WERI-Rb-1 (cell line): Measurements from ENCODE around the gene C2orf80.
"Not testable (repeated sequence)": the region's sequence is repeated elsewhere in the genome, so short reads cannot be mapped to it uniquely, and the experiment has no call there.

Source experiments
- DNase-seq: peaks from one replicate; pipeline ENCODE4 v3.0.0-alpha.2; 2020
- H3K27ac ChIP-seq: fragments of 250-450 bp; sonication (Bioruptor Pico); 2 replicates; pipeline ENCODE4 v1.5.1; 2020; ENCODE audit warnings: mild to moderate bottlenecking, moderate library complexity
- H3K27me3 ChIP-seq: fragments of 250-450 bp; sonication (Bioruptor Pico); 2 replicates; pipeline ENCODE4 v1.5.1; 2021; ENCODE audit warnings: mild to moderate bottlenecking, low read depth, moderate library complexity; ENCODE audit not compliant: insufficient read depth, severe bottlenecking
- H3K36me3 ChIP-seq: fragments of 250-450 bp; sonication (Bioruptor Pico); 2 replicates; pipeline ENCODE4 v1.5.1; 2020; ENCODE audit warnings: mild to moderate bottlenecking, moderate library complexity
- H3K4me3 ChIP-seq: 2 replicates; pipeline ENCODE4 v1.5.1; 2011; ENCODE audit warnings: low read depth, mild to moderate bottlenecking, control low read depth, low read length
- H3K9me3 ChIP-seq: fragments of 250-450 bp; sonication (Bioruptor Pico); 2 replicates; pipeline ENCODE4 v1.5.1; 2021; ENCODE audit warnings: mild to moderate bottlenecking, moderate library complexity; ENCODE audit not compliant: severe bottlenecking
- CTCF ChIP-seq: IDR thresholded peaks from 2 replicates; pipeline ENCODE4 v1.5.1; 2011; ENCODE audit warnings: low read depth, mild to moderate bottlenecking, control low read depth, inconsistent platforms, low read length

C2orf80 gene

GRCh38 chr2:208147008-208147407, 42.8 kb downstream of the C2orf80 start:
- no peaks in the 10 kb centered on the region for H3K27me3 ChIP-seq

GRCh38 chr2:208146006-208146405, 43.8 kb downstream of the C2orf80 start, which contains the start of gene CRYGB:
Gene CRYGB, minus strand, starts transcription at chr2:208146158. Its CDS starts 38 bp downstream, at chr2:208146120.
- Histone ChIP-seq H3K4me3 (no peak within 1 kb of the TSS), H3K27ac (no peak within 1 kb of the TSS), H3K27me3 (no peaks in the 10 kb centered on the region), H3K36me3 (no peaks in the 10 kb centered on the region), H3K9me3 (no peaks in the 10 kb centered on the region)
- TF ChIP-seq CTCF = no peak
- no peak for DNase-seq

More at GRCh38 chr2:208147008-208147407, 42.8 kb downstream of the C2orf80 start:
- TF ChIP-seq CTCF = no peak
- Histone ChIP-seq H3K27ac (no peak overlapping the region), H3K36me3 (no peaks in the 10 kb centered on the region), H3K9me3 (no peaks in the 10 kb centered on the region), H3K4me3 (no peak overlapping the region)
- no peak for DNase-seq

GRCh38 chr2:208142925-208143799, 46.7 kb downstream of the C2orf80 start:
- H3K36me3 ChIP-seq = no peaks in the 10 kb centered on the region
- no peaks in the 10 kb centered on the region for H3K9me3 ChIP-seq
- no peak for DNase-seq
- H3K27ac ChIP-seq = no peak overlapping the region
- no peak for TF ChIP-seq CTCF
- H3K27me3 ChIP-seq = no peaks in the 10 kb centered on the region
- H3K4me3 ChIP-seq = no peak overlapping the region

GRCh38 chr2:208142240-208142924, 47.4 kb downstream of the C2orf80 start:
- TF ChIP-seq CTCF = no peak
- H3K36me3 ChIP-seq = no peaks in the 10 kb centered on the region
- no peak overlapping the region for H3K27ac ChIP-seq
- DNase-seq = no peak
- no peak overlapping the region for H3K4me3 ChIP-seq
- H3K9me3 ChIP-seq = peaks cover 2% of the 10 kb centered on the region
- no peaks in the 10 kb centered on the region for H3K27me3 ChIP-seq

GRCh38 chr2:208139447-208139846, 50.4 kb downstream of the C2orf80 start:
- no peaks in the 10 kb centered on the region for H3K27me3 ChIP-seq
- H3K4me3 ChIP-seq = no peak overlapping the region
- no peaks in the 10 kb centered on the region for H3K36me3 ChIP-seq
- H3K9me3 ChIP-seq = peaks cover 2% of the 10 kb centered on the region
- no peak for TF ChIP-seq CTCF
- DNase-seq = no peak
- H3K27ac ChIP-seq = no peak overlapping the region

- H3K36me3 ChIP-seq, H3K4me3 ChIP-seq, DNase-seq: not testable (repeated sequence)
Measured at GRCh38 chr2:208138334-208138733, 51.5 kb downstream of the C2orf80 start.

More at GRCh38 chr2:208138334-208138733, 51.5 kb downstream of the C2orf80 start:
- not testable (repeated sequence) for H3K27me3 ChIP-seq, H3K27ac ChIP-seq, H3K9me3 ChIP-seq
